ENCODE measurements around the gene KCNQ4.

- TF ChIP-seq CTCF (IDR thresholded peaks at IDR 0.05; ENCODE audit: low read length) (no peak), EZH2 (IDR thresholded peaks at IDR 0.05; ENCODE audit: borderline replicate concordance, low read length) (no peak)
Observed at GRCh38 chr1:40823983-40824382, 40.4 kb downstream of the KCNQ4 start.
